Activated gamma-delta T cell (primary cell): ENCODE data around the gene DEPDC1B.
"Not testable (repeated sequence)": the region's sequence is repeated elsewhere in the genome, so short reads cannot be mapped to it uniquely, and the experiment has no call there.

ENCODE experiments used
- DNase-seq: peaks from one replicate; lab custom pipeline; 2025; lab: John Stamatoyannopoulos, UW

DEPDC1B gene

GRCh38 chr5:60584304-60584703, 115.7 kb downstream of the DEPDC1B start:
- DNase-seq = no peak

GRCh38 chr5:60583616-60584015, 116.3 kb downstream of the DEPDC1B start:
- no peak for DNase-seq

- no peak for DNase-seq
Observed at GRCh38 chr5:60578315-60578714, 121.7 kb downstream of the DEPDC1B start.

- no peak for DNase-seq
Observed at GRCh38 chr5:60577116-60577515, 122.8 kb downstream of the DEPDC1B start.

- no peak for DNase-seq
Observed at GRCh38 chr5:60576425-60576824, 123.5 kb downstream of the DEPDC1B start.

GRCh38 chr5:60568646-60569045, 131.3 kb downstream of the DEPDC1B start:
- DNase-seq = no peak

GRCh38 chr5:60563696-60564324, 136.2 kb downstream of the DEPDC1B start:
- no peak for DNase-seq

- DNase-seq = not testable (repeated sequence)
Observed at GRCh38 chr5:60553291-60553690, 146.7 kb downstream of the DEPDC1B start.

GRCh38 chr5:60551829-60552228, 148.1 kb downstream of the DEPDC1B start:
- no peak for DNase-seq

- DNase-seq = no peak
Observed at GRCh38 chr5:60551250-60551649, 148.7 kb downstream of the DEPDC1B start.

GRCh38 chr5:60550311-60550710, 149.7 kb downstream of the DEPDC1B start:
- no peak for DNase-seq

GRCh38 chr5:60549841-60550240, 150.1 kb downstream of the DEPDC1B start:
- no peak for DNase-seq
